ENCODE results near the gene PCSK6. TPM values are rescaled to one million over a fixed set of nuclear protein-coding genes. Genes with fewer than 3 reads are reported as not detected.

Gene PCSK6
- polyA plus RNA-seq, 2 donors = 5.4 to 6.5 TPM

- Histone ChIP-seq H3K36me3 (ENCODE audit: control insufficient read depth in 2 of 2, insufficient read depth in 2 of 2, low read length in 1 of 2) (no peaks in the 10 kb centered on the region), H3K4me3 (ENCODE audit: low read depth in 1 of 2, low read length in 2 of 2) (no peak overlapping the region), H3K27ac (ENCODE audit: low read depth in 2 of 2, low read length in 1 of 2) (no peak overlapping the region), H3K4me1 (ENCODE audit: control insufficient read depth in 2 of 2, insufficient read depth in 2 of 2, low read length in 1 of 2) (no peaks in the 10 kb centered on the region), H3K27me3 (ENCODE audit: control insufficient read depth in 1 of 2, insufficient read depth in 2 of 2, low read length in 2 of 2) (peaks cover 0 to 3% of the 10 kb centered on the region in 2 donors), H3K9me3 (ENCODE audit: control insufficient read depth in 2 of 2, insufficient read depth in 1 of 2, low read depth in 1 of 2, low read length in 1 of 2) (no peaks in the 10 kb centered on the region)
- WGBS, 2 donors = 86 to 92% methylated on average over 10 of the region's 10 CpGs
Observed at GRCh38 chr15:101525087-101525669, 35.7 kb upstream of the PCSK6 start.

- peaks cover 0 to 2% of the 10 kb centered on the region in 2 donors for H3K9me3 ChIP-seq (ENCODE audit: control insufficient read depth in 2 of 2, insufficient read depth in 1 of 2, low read depth in 1 of 2, low read length in 1 of 2)
- H3K27me3 ChIP-seq (ENCODE audit: control insufficient read depth in 1 of 2, insufficient read depth in 2 of 2, low read length in 2 of 2) = peaks cover 0 to 3% of the 10 kb centered on the region in 2 donors
- 80 to 81% methylated on average over 5 to 8 of the region's 8 CpGs for WGBS, 2 donors
- no peak overlapping the region for H3K4me3 ChIP-seq (ENCODE audit: low read depth in 1 of 2, low read length in 2 of 2)
- H3K36me3 ChIP-seq (ENCODE audit: control insufficient read depth in 2 of 2, insufficient read depth in 2 of 2, low read length in 1 of 2) = no peaks in the 10 kb centered on the region
- no peaks in the 10 kb centered on the region for H3K4me1 ChIP-seq (ENCODE audit: control insufficient read depth in 2 of 2, insufficient read depth in 2 of 2, low read length in 1 of 2)
- H3K27ac ChIP-seq (ENCODE audit: low read depth in 2 of 2, low read length in 1 of 2) = no peak overlapping the region
Observed at GRCh38 chr15:101523560-101523940, 34.0 kb upstream of the PCSK6 start.

GRCh38 chr15:101522621-101523559, 33.4 kb upstream of the PCSK6 start:
- H3K27ac ChIP-seq (ENCODE audit: low read depth in 2 of 2, low read length in 1 of 2) = no peak overlapping the region
- 78 to 88% methylated on average over 18 of the region's 18 CpGs for WGBS, 2 donors
- no peak overlapping the region for H3K4me3 ChIP-seq (ENCODE audit: low read depth in 1 of 2, low read length in 2 of 2)

DNA sequence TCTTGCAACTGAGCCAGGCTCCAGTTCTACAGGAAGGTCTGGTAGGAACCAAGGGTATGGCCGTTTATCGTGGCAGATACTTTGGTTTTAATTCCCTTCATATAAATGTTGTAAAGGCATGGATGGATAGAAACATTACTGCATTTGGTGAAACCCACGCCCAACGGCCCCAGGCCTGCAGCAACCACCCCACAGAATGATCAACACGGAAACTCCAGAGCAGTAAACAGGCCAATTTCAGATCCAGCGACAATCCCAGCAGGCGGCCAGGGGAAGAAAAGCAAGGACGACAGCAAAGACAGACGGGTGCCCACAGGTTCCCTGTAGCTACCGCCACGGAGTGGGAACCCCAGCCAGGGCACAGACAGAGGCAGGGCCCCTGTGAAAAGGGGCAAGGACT, 32.6 kb upstream of the PCSK6 start:
- Histone ChIP-seq H3K4me3 (ENCODE audit: low read depth in 1 of 2, low read length in 2 of 2) (no peak overlapping the region), H3K36me3 (ENCODE audit: control insufficient read depth in 2 of 2, insufficient read depth in 2 of 2, low read length in 1 of 2) (no peaks in the 10 kb centered on the region), H3K4me1 (ENCODE audit: control insufficient read depth in 2 of 2, insufficient read depth in 2 of 2, low read length in 1 of 2) (no peaks in the 10 kb centered on the region), H3K27ac (ENCODE audit: low read depth in 2 of 2, low read length in 1 of 2) (no peak overlapping the region), H3K27me3 (ENCODE audit: control insufficient read depth in 1 of 2, insufficient read depth in 2 of 2, low read length in 2 of 2) (peaks cover 0 to 3% of the 10 kb centered on the region in 2 donors), H3K9me3 (ENCODE audit: control insufficient read depth in 2 of 2, insufficient read depth in 1 of 2, low read depth in 1 of 2, low read length in 1 of 2) (peaks cover 0 to 4% of the 10 kb centered on the region in 2 donors)
- 63 to 73% methylated on average over 11 of the region's 11 CpGs for WGBS, 2 donors

More at GRCh38 chr15:101522621-101523559, 33.4 kb upstream of the PCSK6 start:
- Histone ChIP-seq H3K36me3 (ENCODE audit: control insufficient read depth in 2 of 2, insufficient read depth in 2 of 2, low read length in 1 of 2) (no peaks in the 10 kb centered on the region), H3K27me3 (ENCODE audit: control insufficient read depth in 1 of 2, insufficient read depth in 2 of 2, low read length in 2 of 2) (peaks cover 0 to 3% of the 10 kb centered on the region in 2 donors), H3K4me1 (ENCODE audit: control insufficient read depth in 2 of 2, insufficient read depth in 2 of 2, low read length in 1 of 2) (no peaks in the 10 kb centered on the region), H3K9me3 (ENCODE audit: control insufficient read depth in 2 of 2, insufficient read depth in 1 of 2, low read depth in 1 of 2, low read length in 1 of 2) (peaks cover 0 to 2% of the 10 kb centered on the region in 2 donors)

GRCh38 chr15:101521591-101521990, 32.1 kb upstream of the PCSK6 start:
- H3K27ac ChIP-seq (ENCODE audit: low read depth in 2 of 2, low read length in 1 of 2) = no peak overlapping the region
- H3K36me3 ChIP-seq (ENCODE audit: control insufficient read depth in 2 of 2, insufficient read depth in 2 of 2, low read length in 1 of 2) = no peaks in the 10 kb centered on the region
- H3K27me3 ChIP-seq (ENCODE audit: control insufficient read depth in 1 of 2, insufficient read depth in 2 of 2, low read length in 2 of 2) = peaks cover 0 to 3% of the 10 kb centered on the region in 2 donors
- H3K4me3 ChIP-seq (ENCODE audit: low read depth in 1 of 2, low read length in 2 of 2) = no peak overlapping the region
- peaks cover 0 to 4% of the 10 kb centered on the region in 2 donors for H3K9me3 ChIP-seq (ENCODE audit: control insufficient read depth in 2 of 2, insufficient read depth in 1 of 2, low read depth in 1 of 2, low read length in 1 of 2)
- 20 to 28% methylated on average over 5 of the region's 5 CpGs for WGBS, 2 donors
- no peaks in the 10 kb centered on the region for H3K4me1 ChIP-seq (ENCODE audit: control insufficient read depth in 2 of 2, insufficient read depth in 2 of 2, low read length in 1 of 2)

DNA sequence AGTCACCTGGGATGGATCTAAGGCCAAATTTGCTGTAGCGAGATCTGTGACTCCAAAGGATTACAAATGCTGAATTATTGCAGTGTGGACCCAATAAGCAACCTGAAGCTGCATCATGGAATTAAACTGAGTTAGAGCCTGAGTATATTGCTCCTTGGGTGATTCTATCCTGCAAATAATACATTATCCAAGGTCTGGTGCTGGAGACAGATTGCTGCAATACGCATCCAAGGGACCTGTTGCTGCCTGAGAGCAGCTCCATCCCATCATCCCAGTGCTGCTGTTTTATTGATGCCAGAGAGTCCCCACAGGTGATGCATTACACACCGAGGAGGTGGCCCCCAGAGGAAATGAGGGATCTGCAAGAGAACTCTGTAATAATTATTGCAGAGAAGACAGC, 31.6 kb upstream of the PCSK6 start:
- WGBS, 2 donors = 71 to 78% methylated on average over 3 of the region's 3 CpGs
- Histone ChIP-seq H3K36me3 (ENCODE audit: control insufficient read depth in 2 of 2, insufficient read depth in 2 of 2, low read length in 1 of 2) (no peaks in the 10 kb centered on the region), H3K4me3 (ENCODE audit: low read depth in 1 of 2, low read length in 2 of 2) (no peak overlapping the region), H3K4me1 (ENCODE audit: control insufficient read depth in 2 of 2, insufficient read depth in 2 of 2, low read length in 1 of 2) (no peaks in the 10 kb centered on the region), H3K9me3 (ENCODE audit: control insufficient read depth in 2 of 2, insufficient read depth in 1 of 2, low read depth in 1 of 2, low read length in 1 of 2) (peaks cover 0 to 4% of the 10 kb centered on the region in 2 donors), H3K27ac (ENCODE audit: low read depth in 2 of 2, low read length in 1 of 2) (no peak overlapping the region), H3K27me3 (ENCODE audit: control insufficient read depth in 1 of 2, insufficient read depth in 2 of 2, low read length in 2 of 2) (peaks cover 0 to 3% of the 10 kb centered on the region in 2 donors)

GRCh38 chr15:101520395-101520794, 30.9 kb upstream of the PCSK6 start:
- Histone ChIP-seq H3K9me3 (ENCODE audit: control insufficient read depth in 2 of 2, insufficient read depth in 1 of 2, low read depth in 1 of 2, low read length in 1 of 2) (peaks cover 0 to 4% of the 10 kb centered on the region in 2 donors), H3K4me1 (ENCODE audit: control insufficient read depth in 2 of 2, insufficient read depth in 2 of 2, low read length in 1 of 2) (no peaks in the 10 kb centered on the region), H3K4me3 (ENCODE audit: low read depth in 1 of 2, low read length in 2 of 2) (no peak overlapping the region), H3K36me3 (ENCODE audit: control insufficient read depth in 2 of 2, insufficient read depth in 2 of 2, low read length in 1 of 2) (no peaks in the 10 kb centered on the region), H3K27me3 (ENCODE audit: control insufficient read depth in 1 of 2, insufficient read depth in 2 of 2, low read length in 2 of 2) (peaks cover 0 to 3% of the 10 kb centered on the region in 2 donors), H3K27ac (ENCODE audit: low read depth in 2 of 2, low read length in 1 of 2) (no peak overlapping the region)
- 67 to 68% methylated on average over 7 of the region's 7 CpGs for WGBS, 2 donors

DNA sequence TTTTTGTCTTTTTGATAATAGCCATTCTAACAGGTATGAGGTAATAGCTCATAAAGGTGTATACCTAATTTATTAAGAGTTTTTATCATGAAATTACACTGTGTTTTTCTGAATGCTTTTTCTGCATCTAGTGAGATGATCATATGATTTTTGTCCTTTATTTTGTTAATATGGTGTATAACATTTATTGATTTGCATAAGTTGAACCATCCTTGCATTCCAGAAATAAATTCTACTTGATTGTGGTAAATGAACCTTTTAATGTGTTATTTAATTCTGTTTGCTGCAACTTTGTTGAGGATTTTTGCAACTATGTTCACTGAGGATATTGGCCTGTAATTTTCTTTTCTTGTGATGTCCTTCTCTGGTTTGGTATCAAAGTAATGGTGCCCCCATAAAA, 28.0 kb upstream of the PCSK6 start:
- Histone ChIP-seq H3K36me3 (ENCODE audit: control insufficient read depth in 2 of 2, insufficient read depth in 2 of 2, low read length in 1 of 2) (no peaks in the 10 kb centered on the region), H3K27me3 (ENCODE audit: control insufficient read depth in 1 of 2, insufficient read depth in 2 of 2, low read length in 2 of 2) (peaks cover 0 to 3% of the 10 kb centered on the region in 2 donors), H3K4me1 (ENCODE audit: control insufficient read depth in 2 of 2, insufficient read depth in 2 of 2, low read length in 1 of 2) (no peaks in the 10 kb centered on the region), H3K27ac (ENCODE audit: low read depth in 2 of 2, low read length in 1 of 2) (no peak overlapping the region), H3K9me3 (ENCODE audit: control insufficient read depth in 2 of 2, insufficient read depth in 1 of 2, low read depth in 1 of 2, low read length in 1 of 2) (peaks cover 0 to 4% of the 10 kb centered on the region in 2 donors), H3K4me3 (ENCODE audit: low read depth in 1 of 2, low read length in 2 of 2) (no peak overlapping the region)

GRCh38 chr15:101514318-101514717, 24.8 kb upstream of the PCSK6 start:
- no peak overlapping the region for H3K4me3 ChIP-seq (ENCODE audit: low read depth in 1 of 2, low read length in 2 of 2)
- no peak overlapping the region for H3K27ac ChIP-seq (ENCODE audit: low read depth in 2 of 2, low read length in 1 of 2)
- H3K27me3 ChIP-seq (ENCODE audit: control insufficient read depth in 1 of 2, insufficient read depth in 2 of 2, low read length in 2 of 2) = no peaks in the 10 kb centered on the region
- WGBS, 2 donors = 91 to 92% methylated on average over 7 of the region's 7 CpGs
- peaks cover 0 to 4% of the 10 kb centered on the region in 2 donors for H3K9me3 ChIP-seq (ENCODE audit: control insufficient read depth in 2 of 2, insufficient read depth in 1 of 2, low read depth in 1 of 2, low read length in 1 of 2)
- no peaks in the 10 kb centered on the region for H3K4me1 ChIP-seq (ENCODE audit: control insufficient read depth in 2 of 2, insufficient read depth in 2 of 2, low read length in 1 of 2)
- H3K36me3 ChIP-seq (ENCODE audit: control insufficient read depth in 2 of 2, insufficient read depth in 2 of 2, low read length in 1 of 2) = no peaks in the 10 kb centered on the region

Measured in esophagus (tissue), 2 donors.